ENCODE measurements around the gene RIBC1. TPM values are rescaled to one million over a fixed set of nuclear protein-coding genes. Genes with fewer than 3 reads are reported as not detected.

The RIBC1 gene
- polyA plus RNA-seq, 2 of the 4 experiments (the other 2 are of a cell fraction), result 0.52 to 0.96 TPM

DNA sequence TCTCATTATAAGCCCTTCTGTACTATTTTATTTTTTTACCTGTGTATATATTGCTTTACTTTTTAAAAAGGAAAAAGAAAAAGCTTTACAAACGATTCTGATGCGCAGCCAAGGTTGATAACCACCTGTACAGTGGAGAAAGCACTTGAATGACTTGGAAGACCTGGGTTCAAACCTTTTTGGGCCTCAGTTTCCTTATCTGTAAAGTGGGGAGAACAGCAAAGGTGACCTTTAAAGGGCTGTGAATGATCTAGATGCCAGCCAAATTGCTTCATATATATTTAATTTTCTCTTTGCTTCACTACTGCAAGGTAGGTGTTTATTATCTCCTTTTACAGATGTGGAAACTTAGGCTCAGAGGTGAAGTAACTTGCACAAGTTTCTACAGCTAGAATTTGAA lies 45.2 kb upstream of the RIBC1 start:
- FAIRE-seq, result no peak
- ATAC-seq, result no peak
- DNase-seq (ENCODE audit: low read depth in 1 of 2, low spot score in 1 of 2), result no peak
- Histone ChIP-seq H3K4me3 (no peak overlapping the region), H3K4me2 (no peak overlapping the region), H3K9me3 (no peaks in the 10 kb centered on the region), H3K4me1 (no peaks in the 10 kb centered on the region), H3K27ac (no peak overlapping the region)
- ChIA-PET CTCF (interaction anchor here (0.7 kb wide), 1 partner anchor 61 kb away, joined by 3 read pairs; no protein-coding TSS in a partner anchor), POLR2A (no interaction called here)
- whole genome bisulfite sequencing (ENCODE audit: missing lambda C conversion rate), result 83% methylated on average over 2 of the region's 2 CpGs
- TF ChIP-seq, protein P1, sequence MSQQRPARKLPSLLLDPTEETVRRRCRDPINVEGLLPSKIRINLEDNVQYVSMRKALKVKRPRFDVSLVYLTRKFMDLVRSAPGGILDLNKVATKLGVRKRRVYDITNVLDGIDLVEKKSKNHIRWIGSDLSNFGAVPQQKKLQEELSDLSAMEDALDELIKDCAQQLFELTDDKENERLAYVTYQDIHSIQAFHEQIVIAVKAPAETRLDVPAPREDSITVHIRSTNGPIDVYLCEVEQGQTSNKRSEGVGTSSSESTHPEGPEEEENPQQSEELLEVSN (IDR thresholded peaks at IDR 0.05; ENCODE audit: borderline replicate concordance, low read depth), result no peak
- no peak for TF ChIP-seq ZSCAN20 (CRISPR knock-in tag; IDR thresholded peaks at IDR 0.05)
- TF ChIP-seq TP53 (CRISPR knock-in tag; IDR thresholded peaks at IDR 0.05), result no peak
- TF ChIP-seq CHD4 (IDR thresholded peaks at IDR 0.05; ENCODE audit: borderline replicate concordance), result no peak
- TF ChIP-seq, protein P2, sequence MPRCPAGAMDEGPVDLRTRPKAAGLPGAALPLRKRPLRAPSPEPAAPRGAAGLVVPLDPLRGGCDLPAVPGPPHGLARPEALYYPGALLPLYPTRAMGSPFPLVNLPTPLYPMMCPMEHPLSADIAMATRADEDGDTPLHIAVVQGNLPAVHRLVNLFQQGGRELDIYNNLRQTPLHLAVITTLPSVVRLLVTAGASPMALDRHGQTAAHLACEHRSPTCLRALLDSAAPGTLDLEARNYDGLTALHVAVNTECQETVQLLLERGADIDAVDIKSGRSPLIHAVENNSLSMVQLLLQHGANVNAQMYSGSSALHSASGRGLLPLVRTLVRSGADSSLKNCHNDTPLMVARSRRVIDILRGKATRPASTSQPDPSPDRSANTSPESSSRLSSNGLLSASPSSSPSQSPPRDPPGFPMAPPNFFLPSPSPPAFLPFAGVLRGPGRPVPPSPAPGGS (IDR thresholded peaks at IDR 0.05), result no peak
- TF ChIP-seq RAD21 (conservative IDR thresholded peaks at IDR 0.05 in 1 of 2, IDR thresholded peaks at IDR 0.05 in 1 of 2), result no peak
- no peak for TF ChIP-seq NPAS2 (CRISPR knock-in tag; IDR thresholded peaks at IDR 0.05; ENCODE audit: borderline replicate concordance)
- TF ChIP-seq TFCP2L1 (CRISPR knock-in tag; IDR thresholded peaks at IDR 0.05), result no peak
- TF ChIP-seq SMC3 (IDR thresholded peaks at IDR 0.05), result no peak
- TF ChIP-seq CHD2 (IDR thresholded peaks at IDR 0.05; ENCODE audit: low read length, partially characterized antibody), result no peak
- TF ChIP-seq NFE2L2 (conservative IDR thresholded peaks at IDR 0.05; ENCODE audit: low read length), result no peak
- no peak for TF ChIP-seq FOSB (CRISPR knock-in tag; IDR thresholded peaks at IDR 0.05)
- TF ChIP-seq BHLHE40 (IDR thresholded peaks at IDR 0.05; ENCODE audit: low read depth, low read length), result no peak
- TF ChIP-seq POLR2AphosphoS2 (conservative IDR thresholded peaks at IDR 0.05; ENCODE audit: low read length), result no peak
- no peak for TF ChIP-seq ZFP36 (IDR thresholded peaks at IDR 0.05; ENCODE audit: borderline replicate concordance, partially characterized antibody)
- TF ChIP-seq, protein P3, sequence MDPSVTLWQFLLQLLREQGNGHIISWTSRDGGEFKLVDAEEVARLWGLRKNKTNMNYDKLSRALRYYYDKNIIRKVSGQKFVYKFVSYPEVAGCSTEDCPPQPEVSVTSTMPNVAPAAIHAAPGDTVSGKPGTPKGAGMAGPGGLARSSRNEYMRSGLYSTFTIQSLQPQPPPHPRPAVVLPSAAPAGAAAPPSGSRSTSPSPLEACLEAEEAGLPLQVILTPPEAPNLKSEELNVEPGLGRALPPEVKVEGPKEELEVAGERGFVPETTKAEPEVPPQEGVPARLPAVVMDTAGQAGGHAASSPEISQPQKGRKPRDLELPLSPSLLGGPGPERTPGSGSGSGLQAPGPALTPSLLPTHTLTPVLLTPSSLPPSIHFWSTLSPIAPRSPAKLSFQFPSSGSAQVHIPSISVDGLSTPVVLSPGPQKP (IDR thresholded peaks at IDR 0.05; ENCODE audit: low read depth, low read length), result no peak
- TF ChIP-seq RFX5 (IDR thresholded peaks at IDR 0.05), result no peak
- no peak for TF ChIP-seq ZC3H11A (IDR thresholded peaks at IDR 0.05)
- TF ChIP-seq, protein P4, sequence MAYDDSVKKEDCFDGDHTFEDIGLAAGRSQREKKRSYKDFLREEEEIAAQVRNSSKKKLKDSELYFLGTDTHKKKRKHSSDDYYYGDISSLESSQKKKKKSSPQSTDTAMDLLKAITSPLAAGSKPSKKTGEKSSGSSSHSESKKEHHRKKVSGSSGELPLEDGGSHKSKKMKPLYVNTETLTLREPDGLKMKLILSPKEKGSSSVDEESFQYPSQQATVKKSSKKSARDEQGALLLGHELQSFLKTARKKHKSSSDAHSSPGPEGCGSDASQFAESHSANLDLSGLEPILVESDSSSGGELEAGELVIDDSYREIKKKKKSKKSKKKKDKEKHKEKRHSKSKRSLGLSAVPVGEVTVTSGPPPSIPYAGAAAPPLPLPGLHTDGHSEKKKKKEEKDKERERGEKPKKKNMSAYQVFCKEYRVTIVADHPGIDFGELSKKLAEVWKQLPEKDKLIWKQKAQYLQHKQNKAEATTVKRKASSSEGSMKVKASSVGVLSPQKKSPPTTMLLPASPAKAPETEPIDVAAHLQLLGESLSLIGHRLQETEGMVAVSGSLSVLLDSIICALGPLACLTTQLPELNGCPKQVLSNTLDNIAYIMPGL (CRISPR knock-in tag; IDR thresholded peaks at IDR 0.05; ENCODE audit: borderline replicate concordance), result no peak

DNA sequence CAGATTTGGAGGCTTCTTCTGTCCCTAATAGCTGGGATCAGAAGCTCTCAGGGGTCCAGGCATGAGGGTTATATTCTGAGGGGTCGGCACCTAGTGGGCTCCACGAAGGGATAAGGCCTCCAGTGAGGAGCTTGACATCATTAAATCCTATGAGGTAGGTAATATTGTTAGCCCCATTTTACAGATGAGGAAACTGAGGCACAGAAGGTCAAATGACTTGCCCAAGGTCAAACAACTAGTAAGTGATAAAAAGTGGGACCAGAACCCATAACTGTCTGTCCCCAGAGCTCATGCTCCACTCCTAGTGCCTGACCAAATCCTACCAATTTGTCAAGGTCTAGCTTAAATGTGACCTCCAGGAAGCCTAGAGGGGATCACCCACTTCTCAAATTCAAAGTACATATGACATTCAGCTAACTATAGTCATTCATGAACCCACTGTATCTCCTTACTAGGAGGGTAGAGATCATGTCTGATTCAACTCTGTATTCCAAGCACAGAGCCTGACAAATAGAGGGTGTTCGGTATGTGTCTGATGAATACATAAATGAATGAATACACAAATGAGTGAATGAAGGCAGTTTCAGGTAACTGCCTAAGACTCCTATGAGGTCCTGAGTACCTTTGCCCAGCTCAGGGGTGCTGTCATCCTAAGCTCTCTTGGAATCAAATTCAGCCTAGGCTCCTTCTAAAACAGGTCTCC lies 43.5 kb upstream of the RIBC1 start:
- ATAC-seq, result no peak
- FAIRE-seq, result peak; percentile 91
- Histone ChIP-seq H3K4me3 (no peak overlapping the region), H3K4me2 (no peak overlapping the region), H3K4me1 (0 out of 3 replicates have a peak, but pooled peaks cover 5% of the 10 kb centered on the region), H3K9me3 (no peaks in the 10 kb centered on the region), H3K27ac (no peak overlapping the region)
- POLR2A ChIA-PET, result no interaction called here
- TF ChIP-seq SREBF2 (IDR thresholded peaks at IDR 0.05) (no peak), ESRRA (IDR thresholded peaks at IDR 0.05; ENCODE audit: borderline replicate concordance, low read length) (0 out of 2 replicates have a peak, but pooled peaks have one; percentile 76)
- DNase-seq (ENCODE audit: low read depth in 1 of 2, low spot score in 1 of 2), result no peak
- whole genome bisulfite sequencing (ENCODE audit: missing lambda C conversion rate), result 96% methylated on average over 3 of the region's 3 CpGs
- CTCF ChIA-PET, result interaction anchor here (0.6 to 1.8 kb wide), 4 partner anchors 62 to 103 kb away, joined by 3 to 6 read pairs (median 4); no protein-coding TSS in a partner anchor

All from A549 (cell line).